ENCODE measurements around the gene REX1BD. TPM values are rescaled to one million over a fixed set of nuclear protein-coding genes. Genes with fewer than 3 reads are reported as not detected.
A peak's percentile ranks its signal among the peaks of the same experiment; 100 is the strongest.

Gene REX1BD
- total RNA-seq, 1 experiment from 2014 or later, result 44.8 TPM

DNA sequence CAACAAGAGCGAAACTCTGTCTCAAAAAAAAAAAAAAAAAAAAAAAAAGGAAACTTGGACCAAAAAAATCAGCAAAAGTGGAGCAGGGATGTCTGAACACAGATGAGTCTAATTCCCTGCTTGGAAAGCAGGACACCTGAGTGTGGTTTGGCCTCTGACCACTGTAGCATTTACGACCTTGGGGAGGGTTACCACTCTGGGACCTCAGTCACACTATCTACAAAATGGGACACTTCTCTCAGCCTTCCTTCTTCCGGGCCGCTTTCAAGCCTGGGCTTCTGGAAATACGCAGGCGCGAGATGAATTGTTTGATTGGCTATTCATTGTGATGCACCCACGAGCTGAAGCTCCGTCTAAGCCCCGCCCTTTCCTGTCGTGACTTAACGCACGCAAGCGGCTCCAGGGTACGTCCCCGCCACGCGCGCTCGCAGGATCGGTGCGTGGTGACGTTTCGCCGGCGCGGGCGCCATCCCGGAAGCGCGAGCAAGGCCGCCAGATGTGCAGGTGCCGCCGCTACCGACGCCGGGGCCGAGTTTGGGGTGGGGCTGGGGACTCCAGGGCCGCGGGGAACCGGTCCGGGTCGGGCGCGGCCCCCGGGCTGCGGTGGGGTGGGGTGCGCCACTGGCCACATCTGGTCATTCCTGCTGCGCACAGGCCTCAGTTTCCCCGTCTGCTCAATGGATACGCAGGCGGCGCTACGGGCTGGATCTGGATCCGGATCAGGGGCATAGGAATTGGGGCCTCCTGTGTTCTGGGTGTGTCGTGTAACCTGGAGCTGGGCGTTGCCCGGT lies 31.0 kb upstream of the REX1BD start, which contains the start of gene KXD1:
Gene KXD1, plus strand, starts transcription at position 460 of the 791 bp plus-strand sequence. CDS start 4,187 bp downstream, outside the sequence.
- Histone ChIP-seq H3K36me3 (ENCODE audit: low read depth) (0 out of 2 replicates have a peak, but pooled peaks cover 5% of the 10 kb centered on the region), H2AFZ (peak within 1 kb of the TSS; percentile 89), H3K79me2 (ENCODE audit: low read depth) (peaks cover 37% of the 10 kb centered on the region), H3K9me3 (ENCODE audit: insufficient read depth, low read depth) (no peaks in the 10 kb centered on the region), H3K27ac (peak within 1 kb of the TSS; percentile 78), H3K27me3 (ENCODE audit: insufficient read depth, low read depth) (no peaks in the 10 kb centered on the region), H3F3A (ENCODE audit: insufficient read depth, low read depth) (peaks cover 38% of the 10 kb centered on the region; the same call in 1 of the 2 replicates), H4K20me1 (ENCODE audit: insufficient read depth) (no peaks in the 10 kb centered on the region), H3K4me3 (peak within 1 kb of the TSS; percentile 95), H3K9me2 (ENCODE audit: insufficient read depth) (no peaks in the 10 kb centered on the region), H3K4me2 (peak within 1 kb of the TSS; percentile 98), H3K4me1 (replicated peaks; ENCODE audit: insufficient read depth) (0 out of 2 replicates have a peak, but pooled peaks cover 10% of the 10 kb centered on the region)
- intact Hi-C loops (cut with micrococcal nuclease; ENCODE audit: unreplicated experiment), result loop anchor here (1.0 kb wide), 1 partner anchor 35 kb away; the partner anchor contains the start of gene ELL
- ChIA-PET CTCF (interaction anchor here (1.0 to 1.1 kb wide), 2 partner anchors 14 to 61 kb away, joined by 5 to 10 read pairs; no protein-coding TSS in a partner anchor), POLR2A (ENCODE audit: unreplicated experiment) (interaction anchor here (0.6 to 0.7 kb wide), 4 partner anchors 14 to 195 kb away, joined by 3 to 5 read pairs (median 4); no protein-coding TSS in a partner anchor)
- TF ChIP-seq, protein P1, sequence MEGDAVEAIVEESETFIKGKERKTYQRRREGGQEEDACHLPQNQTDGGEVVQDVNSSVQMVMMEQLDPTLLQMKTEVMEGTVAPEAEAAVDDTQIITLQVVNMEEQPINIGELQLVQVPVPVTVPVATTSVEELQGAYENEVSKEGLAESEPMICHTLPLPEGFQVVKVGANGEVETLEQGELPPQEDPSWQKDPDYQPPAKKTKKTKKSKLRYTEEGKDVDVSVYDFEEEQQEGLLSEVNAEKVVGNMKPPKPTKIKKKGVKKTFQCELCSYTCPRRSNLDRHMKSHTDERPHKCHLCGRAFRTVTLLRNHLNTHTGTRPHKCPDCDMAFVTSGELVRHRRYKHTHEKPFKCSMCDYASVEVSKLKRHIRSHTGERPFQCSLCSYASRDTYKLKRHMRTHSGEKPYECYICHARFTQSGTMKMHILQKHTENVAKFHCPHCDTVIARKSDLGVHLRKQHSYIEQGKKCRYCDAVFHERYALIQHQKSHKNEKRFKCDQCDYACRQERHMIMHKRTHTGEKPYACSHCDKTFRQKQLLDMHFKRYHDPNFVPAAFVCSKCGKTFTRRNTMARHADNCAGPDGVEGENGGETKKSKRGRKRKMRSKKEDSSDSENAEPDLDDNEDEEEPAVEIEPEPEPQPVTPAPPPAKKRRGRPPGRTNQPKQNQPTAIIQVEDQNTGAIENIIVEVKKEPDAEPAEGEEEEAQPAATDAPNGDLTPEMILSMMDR (conservative IDR thresholded peaks at IDR 0.05), result 0 out of 2 replicates have a peak, but pooled peaks have one; percentile 17
- no peak for TF ChIP-seq EZH2 (IDR thresholded peaks at IDR 0.05; ENCODE audit: low read depth)
- peak; percentile 93 to 94 for DNase-seq
- no TSS peak for BruUV-seq (replicated peaks)

DNA sequence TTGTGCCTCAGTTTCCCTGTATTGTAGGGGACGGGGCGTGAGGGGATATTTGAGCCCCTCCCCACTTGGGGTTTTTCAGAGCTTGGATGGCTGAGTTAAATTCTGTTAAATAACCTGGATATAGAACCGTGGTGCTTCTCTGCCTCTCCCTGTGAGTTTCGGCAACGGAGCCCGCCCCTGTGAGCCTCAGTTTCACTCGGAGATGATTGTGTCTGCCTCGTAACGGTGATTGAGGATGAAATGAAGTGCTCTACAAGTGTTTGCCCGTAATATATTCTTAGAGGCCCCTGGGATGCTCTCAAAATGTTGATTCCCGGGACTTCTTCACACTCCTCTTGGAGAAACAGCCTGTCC lies 30.4 kb upstream of the REX1BD start:
- peak overlapping the region; percentile 89 for H2AFZ ChIP-seq
- ChIA-PET CTCF (interaction anchor here (0.6 to 1.1 kb wide), 6 partner anchors 13 to 429 kb away, joined by 3 to 10 read pairs (median 9); no protein-coding TSS in a partner anchor), POLR2A (ENCODE audit: unreplicated experiment) (interaction anchor here (0.6 kb wide), 3 partner anchors 13 to 131 kb away, joined by 3 to 14 read pairs (median 8); no protein-coding TSS in a partner anchor)
- peaks cover 37% of the 10 kb centered on the region for H3K79me2 ChIP-seq (ENCODE audit: low read depth)
- DNase-seq, result no peak
- no TSS peak for BruUV-seq (replicated peaks)
- no peaks in the 10 kb centered on the region for H3K9me2 ChIP-seq (ENCODE audit: insufficient read depth)
- no peaks in the 10 kb centered on the region for H3K9me3 ChIP-seq (ENCODE audit: insufficient read depth, low read depth)
- H3K4me3 ChIP-seq, result peak overlapping the region; percentile 95
- H3K27ac ChIP-seq, result peak overlapping the region; percentile 78
- intact Hi-C loops (cut with micrococcal nuclease; ENCODE audit: unreplicated experiment), result no loop called here
- TF ChIP-seq EZH2 (IDR thresholded peaks at IDR 0.05; ENCODE audit: low read depth), result no peak
- TF ChIP-seq, protein P1 (conservative IDR thresholded peaks at IDR 0.05), result no peak
- H3K36me3 ChIP-seq (ENCODE audit: low read depth), result 0 out of 2 replicates have a peak, but pooled peaks cover 5% of the 10 kb centered on the region
- H3F3A ChIP-seq (ENCODE audit: insufficient read depth, low read depth), result peaks cover 38% of the 10 kb centered on the region; the same call in 1 of the 2 replicates
- no peaks in the 10 kb centered on the region for H3K27me3 ChIP-seq (ENCODE audit: insufficient read depth, low read depth)
- H3K4me2 ChIP-seq, result peak overlapping the region; percentile 98
- H3K4me1 ChIP-seq (replicated peaks; ENCODE audit: insufficient read depth), result 0 out of 2 replicates have a peak, but pooled peaks cover 10% of the 10 kb centered on the region
- H4K20me1 ChIP-seq (ENCODE audit: insufficient read depth), result no peaks in the 10 kb centered on the region

DNA sequence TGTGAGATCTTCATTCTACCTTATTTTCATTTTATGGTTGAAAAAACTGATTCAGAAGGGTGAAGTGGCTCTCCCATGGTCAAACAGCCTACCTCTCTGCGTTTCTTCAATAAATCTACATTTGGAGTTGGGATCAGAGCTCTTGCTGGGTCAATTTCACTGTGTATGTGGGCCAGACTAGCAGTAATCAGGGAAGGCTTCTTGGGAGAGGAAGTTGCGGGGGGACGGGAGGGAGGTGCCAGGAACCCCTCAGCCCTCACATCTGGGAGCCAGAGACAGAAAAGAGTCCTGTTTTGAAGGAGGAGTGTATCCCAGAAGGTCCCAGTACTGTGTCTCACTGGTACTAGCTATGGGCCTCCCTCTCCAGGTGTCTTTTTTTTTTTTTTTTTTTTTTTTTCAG lies 30.0 kb upstream of the REX1BD start:
- TSS peak; percentile 49 for BruUV-seq (replicated peaks)
- intact Hi-C loops (cut with micrococcal nuclease; ENCODE audit: unreplicated experiment), result no loop called here
- DNase-seq, result no peak
- 0 out of 2 replicates have a peak, but pooled peaks cover 5% of the 10 kb centered on the region for H3K36me3 ChIP-seq (ENCODE audit: low read depth)
- CTCF ChIA-PET, result interaction anchor here (0.6 kb wide), 4 partner anchors 12 to 428 kb away, joined by 3 to 10 read pairs (median 9); no protein-coding TSS in a partner anchor
- peak overlapping the region; percentile 95 for H3K4me3 ChIP-seq
- H3K4me2 ChIP-seq, result peak overlapping the region; percentile 98
- H3K27me3 ChIP-seq (ENCODE audit: insufficient read depth, low read depth), result no peaks in the 10 kb centered on the region
- H3K9me2 ChIP-seq (ENCODE audit: insufficient read depth), result no peaks in the 10 kb centered on the region
- H3K4me1 ChIP-seq (replicated peaks; ENCODE audit: insufficient read depth), result 0 out of 2 replicates have a peak, but pooled peaks cover 10% of the 10 kb centered on the region
- TF ChIP-seq, protein P1 (conservative IDR thresholded peaks at IDR 0.05), result no peak
- no peak for TF ChIP-seq EZH2 (IDR thresholded peaks at IDR 0.05; ENCODE audit: low read depth)
- peaks cover 37% of the 10 kb centered on the region for H3K79me2 ChIP-seq (ENCODE audit: low read depth)
- POLR2A ChIA-PET (ENCODE audit: unreplicated experiment), result interaction anchor here (0.6 kb wide), 3 partner anchors 13 to 132 kb away, joined by 3 to 14 read pairs (median 8); no protein-coding TSS in a partner anchor
- H4K20me1 ChIP-seq (ENCODE audit: insufficient read depth), result no peaks in the 10 kb centered on the region
- H3K27ac ChIP-seq, result peak overlapping the region; percentile 78
- H3K9me3 ChIP-seq (ENCODE audit: insufficient read depth, low read depth), result no peaks in the 10 kb centered on the region
- peaks cover 38% of the 10 kb centered on the region; the same call in 1 of the 2 replicates for H3F3A ChIP-seq (ENCODE audit: insufficient read depth, low read depth)
- peak overlapping the region; percentile 89; the same call in 1 of the 2 replicates for H2AFZ ChIP-seq
